Stimulated activated CD4-positive, alpha-beta T cell treated with anti-CD3 and anti-CD28 coated beads, Interleukin-12 subunit alpha, Interleukin-12 subunit beta, amount 100 ng/mL, for 24 hours (primary cell): ENCODE measurements around the gene PRSS16.
"Not testable (repeated sequence)": the region's sequence is repeated elsewhere in the genome, so short reads cannot be mapped to it uniquely, and the experiment has no call there.

Experiments
- DNase-seq, 2 experiments: peaks; one replicate each; pipeline ENCODE4 v3.0.0-alpha.2; 2020; ENCODE audit warnings: low read depth in 2 of 2

The PRSS16 gene

DNA sequence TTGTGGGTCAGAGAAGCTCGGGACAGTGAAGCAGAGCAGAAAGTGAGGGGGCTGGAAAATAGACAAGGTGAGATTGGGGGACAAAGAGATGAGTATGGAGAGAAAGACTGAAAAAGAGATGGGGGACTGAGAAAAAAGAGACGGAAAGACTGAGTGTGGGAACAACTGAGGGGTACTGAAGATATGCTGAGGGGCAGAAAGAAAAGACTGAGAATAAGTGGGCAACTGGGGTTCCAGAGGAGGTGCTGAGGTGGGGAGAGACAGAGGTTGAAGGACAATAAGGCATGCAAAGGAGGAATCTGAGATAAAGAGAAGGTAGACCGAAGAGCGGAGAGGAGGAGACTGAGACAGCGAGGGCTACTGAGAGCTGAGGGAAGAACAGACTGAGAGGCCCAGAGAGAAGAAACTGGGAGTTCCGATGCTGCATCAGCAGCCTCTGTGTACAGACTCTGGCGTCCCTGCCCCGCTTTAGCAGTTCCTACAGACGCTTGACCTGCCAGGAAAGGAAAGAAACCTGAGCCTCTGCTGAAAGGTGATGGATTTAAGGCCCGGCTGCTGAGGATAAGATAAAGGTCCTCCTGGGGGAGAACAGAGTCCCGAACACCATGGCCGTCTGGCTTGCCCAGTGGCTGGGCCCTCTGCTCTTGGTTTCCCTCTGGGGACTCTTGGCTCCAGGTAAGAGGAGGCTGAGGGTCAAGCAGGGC, at the start of gene PRSS16:
Gene PRSS16, plus strand, starts transcription at position 569 of the 704 bp plus-strand sequence. Its CDS starts 37 bp downstream, at position 606.
- DNase-seq: no peak

DNA sequence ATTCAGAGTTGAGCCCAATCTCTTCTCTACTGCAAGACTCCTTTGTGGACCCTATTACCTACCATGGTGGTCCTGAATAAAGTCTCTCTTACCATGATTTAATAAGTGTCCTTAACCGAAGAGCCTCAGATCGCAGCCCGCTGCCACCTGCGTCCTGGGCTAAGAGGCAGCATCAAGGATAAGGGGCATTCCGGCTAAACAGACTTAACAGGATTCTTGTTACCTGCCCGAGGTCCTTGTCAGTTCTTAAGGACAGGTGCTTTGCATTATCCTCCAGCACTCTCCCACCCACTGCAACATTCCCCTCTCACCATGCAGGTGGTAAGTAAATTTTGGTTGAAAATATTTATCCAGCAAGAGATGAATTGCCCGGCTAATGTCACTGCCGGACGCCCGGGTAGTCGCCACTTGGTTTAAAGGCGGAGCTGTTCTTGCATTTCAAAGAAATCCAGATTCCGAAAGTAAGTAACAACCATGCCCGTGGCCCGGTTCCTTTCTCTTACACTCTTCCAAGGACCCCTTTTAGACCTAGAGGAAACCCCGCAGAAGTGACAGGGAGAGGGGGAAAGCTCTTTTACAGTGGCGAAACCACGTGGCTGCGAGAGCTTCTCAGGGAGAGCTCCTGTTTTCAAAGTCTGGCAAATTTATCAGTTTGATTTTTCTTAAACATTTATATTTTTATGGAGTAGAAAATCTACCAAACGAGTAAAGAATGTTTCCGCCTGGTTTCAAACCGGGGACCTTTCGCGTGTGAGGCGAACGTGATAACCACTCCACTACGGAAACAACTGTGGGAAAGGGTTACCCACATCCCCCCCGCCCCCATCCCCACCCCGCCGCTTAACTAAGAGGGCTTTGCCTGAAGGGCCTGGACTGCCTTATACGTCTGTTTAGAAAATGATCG, 41.9 kb upstream of the PRSS16 start:
- DNase-seq: peak in 1 of 2 experiments; percentile 42

DNA sequence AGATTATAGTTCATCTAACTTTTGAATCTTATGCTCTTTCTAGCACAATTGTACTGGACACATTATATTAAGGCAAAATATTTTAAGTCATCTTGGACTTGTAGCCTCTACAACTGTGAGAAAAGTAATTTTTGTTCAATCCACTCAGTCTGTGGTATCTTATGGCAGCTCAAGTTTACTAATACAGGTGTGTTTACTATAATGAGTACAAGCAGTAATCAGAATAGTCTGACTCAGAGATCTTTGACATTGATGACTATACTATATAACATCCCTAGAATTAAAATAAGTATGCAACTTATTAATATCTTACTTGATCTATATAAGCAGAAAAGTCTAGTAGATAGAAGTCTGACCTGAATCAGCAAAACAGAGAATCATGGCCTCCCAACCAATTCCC, 40.7 kb upstream of the PRSS16 start:
- no peak for DNase-seq

DNA sequence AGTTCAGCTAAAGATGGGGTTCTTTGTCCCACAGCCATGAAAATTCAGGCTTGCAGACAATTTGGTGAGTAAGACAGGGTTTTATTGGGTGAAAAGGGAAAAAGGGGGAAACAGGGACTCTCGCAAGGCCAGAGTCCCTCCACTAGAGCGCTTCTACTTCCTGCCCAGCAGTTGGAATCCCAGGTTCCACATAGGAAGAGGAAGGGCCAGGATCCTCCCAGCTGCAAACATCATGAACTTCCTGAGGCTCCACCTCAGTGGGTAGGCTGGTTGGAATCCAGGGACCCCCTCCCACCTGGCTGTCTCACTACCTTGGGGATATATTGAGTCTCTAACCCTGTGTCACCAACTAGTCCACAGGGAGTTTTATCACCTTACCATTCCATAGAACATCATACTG, 39.5 kb upstream of the PRSS16 start:
- DNase-seq: no peak

GRCh38 chr6:27209196-27209595, 38.3 kb upstream of the PRSS16 start:
- no peak for DNase-seq

- DNase-seq: no peak
Measured at GRCh38 chr6:27209659-27210269, 37.7 kb upstream of the PRSS16 start.

GRCh38 chr6:27213091-27213517, 34.4 kb upstream of the PRSS16 start:
- DNase-seq: not testable (repeated sequence)

DNA sequence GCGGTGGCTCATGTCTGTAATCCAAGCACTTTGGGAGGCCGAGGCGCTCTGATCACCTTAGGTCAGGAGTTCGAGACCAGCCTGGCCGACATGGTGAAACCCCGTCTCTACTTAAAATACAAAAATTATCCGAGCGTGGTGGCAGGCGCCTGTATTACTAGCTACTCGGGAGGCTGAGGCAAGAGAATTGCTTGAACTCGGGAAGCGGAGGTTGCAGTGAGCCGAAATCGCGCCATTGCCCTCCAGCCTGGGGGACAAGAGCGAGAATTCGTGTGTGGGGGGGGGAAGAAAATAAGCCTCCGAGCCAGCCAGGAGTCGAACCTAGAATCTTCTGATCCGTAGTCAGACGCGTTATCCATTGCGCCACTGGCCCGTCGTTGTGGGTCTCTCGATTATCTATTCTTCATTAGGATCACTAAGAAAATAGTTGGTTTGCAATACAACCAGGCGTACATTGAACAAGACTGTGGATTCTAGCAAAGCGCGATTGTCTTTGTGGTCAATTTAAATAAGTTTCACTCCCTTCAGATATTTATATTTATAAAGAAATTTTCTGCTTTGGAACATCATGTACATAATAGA, 33.9 kb upstream of the PRSS16 start:
- DNase-seq: no peak

GRCh38 chr6:27214126-27214601, 33.3 kb upstream of the PRSS16 start:
- no peak for DNase-seq

DNA sequence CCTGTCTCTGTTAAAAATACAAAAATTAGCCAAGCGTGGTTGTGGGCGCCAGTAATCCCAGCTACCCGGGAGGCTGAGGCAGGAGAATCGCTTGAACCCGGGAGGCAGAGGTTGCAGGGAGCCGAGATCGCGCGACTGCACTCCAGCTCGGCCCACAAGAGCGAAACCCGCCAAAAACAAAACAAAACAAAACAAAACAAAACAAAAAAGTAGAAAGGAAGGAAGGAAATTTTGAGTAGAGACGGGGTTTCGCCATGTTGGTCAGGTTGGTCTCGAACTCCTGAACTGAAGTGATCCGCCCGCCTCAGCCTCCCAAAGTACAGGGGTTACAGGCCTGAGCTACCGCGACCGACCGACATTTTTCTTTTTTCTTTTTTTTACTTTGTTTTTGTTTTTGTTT, 30.6 kb upstream of the PRSS16 start:
- no peak for DNase-seq

DNA sequence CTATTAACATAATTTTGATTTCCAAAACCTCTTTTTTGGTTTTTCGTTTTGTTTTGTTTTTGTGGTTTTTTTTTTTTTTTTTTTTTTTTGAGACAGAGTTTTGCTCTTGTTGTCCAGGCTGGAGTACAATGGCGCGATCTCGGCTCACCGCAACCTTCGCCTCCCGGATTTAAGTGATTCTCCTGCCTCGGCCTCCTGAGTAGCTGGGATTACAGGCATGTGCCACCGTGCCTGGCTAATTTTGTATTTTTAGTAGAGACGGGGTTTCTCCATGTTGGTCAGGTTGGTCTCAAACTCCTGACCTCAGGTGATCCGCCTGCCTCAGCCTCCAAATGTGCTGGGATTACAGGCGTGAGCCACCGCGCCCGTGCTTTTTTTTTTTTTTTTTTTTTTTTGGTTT, 24.5 kb upstream of the PRSS16 start:
- not testable (repeated sequence) for DNase-seq

DNA sequence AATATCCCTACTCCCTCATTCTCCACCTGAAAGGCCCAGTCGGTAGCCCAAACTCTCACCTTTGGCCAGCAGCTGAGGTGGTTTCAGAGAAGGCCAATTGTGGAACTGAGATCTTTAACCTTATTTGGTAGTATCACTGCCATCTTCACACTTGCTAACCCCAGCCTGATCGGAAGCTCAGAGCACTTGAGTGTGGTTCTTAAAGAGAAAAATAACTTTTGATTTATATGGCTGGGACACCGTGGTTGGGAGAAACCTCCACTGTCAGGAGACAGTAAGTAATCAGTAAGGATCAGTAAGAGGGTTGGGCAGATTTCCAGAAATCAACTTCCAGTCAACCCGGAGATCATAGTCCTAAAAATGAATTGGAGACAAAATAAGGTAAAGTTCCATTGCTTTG, 22.8 kb upstream of the PRSS16 start:
- DNase-seq: no peak

DNA sequence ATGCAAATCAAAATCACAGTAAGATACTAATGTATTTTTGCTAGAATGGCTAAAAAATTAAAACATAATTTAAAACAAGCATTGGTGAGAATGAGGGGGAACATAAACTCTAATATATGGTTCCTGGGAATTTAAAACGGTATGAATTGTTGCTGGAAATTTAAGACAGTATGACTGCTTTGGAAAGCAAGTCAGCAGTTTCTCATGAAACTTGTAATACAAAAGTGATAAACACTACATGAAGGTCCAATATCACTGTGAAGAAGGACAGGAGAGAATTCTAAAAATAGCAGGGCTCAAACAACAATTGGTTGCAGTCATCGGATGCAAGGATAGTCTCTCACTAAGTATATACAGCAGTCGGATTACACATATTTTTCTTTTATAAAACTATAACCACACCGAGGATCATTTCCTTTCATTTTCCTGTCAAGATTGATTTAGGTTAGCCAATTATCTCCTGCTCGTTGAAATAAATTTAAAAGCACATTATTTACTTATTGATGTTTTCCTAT, 18.5 kb upstream of the PRSS16 start:
- no peak for DNase-seq

GRCh38 chr6:27230758-27231111, 16.8 kb upstream of the PRSS16 start:
- no peak for DNase-seq

DNA sequence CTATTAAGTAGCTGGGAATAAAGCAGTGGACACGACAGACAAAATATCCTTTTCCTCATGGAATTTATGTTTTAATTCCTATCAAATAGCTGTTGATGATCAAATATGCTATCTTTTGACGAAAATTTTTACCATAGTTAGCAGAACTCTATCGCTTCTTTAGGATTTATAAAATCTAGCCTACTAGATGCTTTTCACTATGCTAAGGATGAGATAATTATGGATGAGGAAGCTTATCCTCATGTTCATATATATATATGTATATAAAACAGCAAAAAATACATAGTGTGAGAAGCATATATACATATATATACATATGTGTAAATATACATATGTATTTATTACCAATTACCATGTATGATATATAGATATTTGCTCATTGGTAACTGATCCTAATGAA, 12.9 kb upstream of the PRSS16 start:
- no peak for DNase-seq

DNA sequence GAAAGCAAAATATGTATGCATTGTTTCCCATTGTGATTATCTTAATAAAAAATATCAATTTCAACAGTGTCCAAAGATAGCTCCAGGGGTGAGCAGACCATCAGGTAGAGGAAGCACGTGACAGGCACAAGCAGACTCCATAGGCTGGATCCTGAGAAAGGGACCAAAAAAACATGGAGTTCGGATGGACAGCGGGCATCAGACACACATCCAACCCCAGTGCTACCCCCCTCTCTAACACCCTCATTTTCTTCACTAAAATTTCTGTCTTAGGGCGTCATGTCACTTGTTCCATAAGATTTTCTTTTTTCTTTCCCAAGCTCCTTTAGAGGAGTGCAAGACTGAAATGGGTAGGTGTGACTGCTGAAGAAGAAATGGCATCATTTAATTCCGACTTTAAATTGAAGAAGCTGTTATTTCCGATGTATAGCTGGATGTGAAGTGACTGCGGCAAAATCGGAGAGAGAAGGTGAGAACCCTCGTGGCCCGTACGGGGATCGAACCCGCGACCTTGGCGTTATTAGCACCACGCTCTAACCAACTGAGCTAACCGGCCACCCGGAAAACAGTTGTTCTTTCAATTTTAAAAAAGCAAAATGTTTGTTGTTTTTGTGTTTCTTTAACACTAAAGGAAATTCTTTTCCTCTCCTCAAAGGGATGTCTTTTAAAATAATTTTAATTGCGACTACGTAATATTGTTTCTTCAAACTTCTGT, 10.3 kb upstream of the PRSS16 start:
- DNase-seq: peak; percentile 35 to 67

GRCh38 chr6:27238010-27238983, 9.2 kb upstream of the PRSS16 start:
- no peak for DNase-seq

GRCh38 chr6:27239258-27239657, 8.2 kb upstream of the PRSS16 start:
- DNase-seq: no peak

DNA sequence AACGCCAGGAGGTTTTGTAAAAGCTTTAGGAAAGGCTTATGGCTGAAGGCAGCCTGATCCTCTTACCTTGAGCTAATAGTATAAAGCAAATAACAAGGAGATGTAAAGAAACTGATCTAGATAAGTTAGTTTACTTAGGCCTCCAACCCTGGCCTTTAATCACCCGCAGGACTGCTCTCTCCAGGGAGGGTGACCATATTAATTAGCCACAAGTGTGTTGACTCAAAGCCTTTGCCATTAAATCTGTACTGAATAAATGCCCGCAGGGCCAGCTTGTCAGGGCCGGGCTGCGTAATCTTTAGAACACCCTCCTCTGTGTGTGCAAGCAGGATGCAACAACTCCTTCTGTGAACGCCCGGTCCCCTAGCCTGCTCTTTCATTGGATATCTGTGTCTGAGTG, 6.1 kb upstream of the PRSS16 start:
- DNase-seq: no peak
